ENCODE results near the gene ALDH3B1. TPM values are rescaled to one million over a fixed set of nuclear protein-coding genes. Genes with fewer than 3 reads are reported as not detected.

Gene ALDH3B1
- 18.2 and 25.0 TPM in 2 replicates for total RNA-seq

DNA sequence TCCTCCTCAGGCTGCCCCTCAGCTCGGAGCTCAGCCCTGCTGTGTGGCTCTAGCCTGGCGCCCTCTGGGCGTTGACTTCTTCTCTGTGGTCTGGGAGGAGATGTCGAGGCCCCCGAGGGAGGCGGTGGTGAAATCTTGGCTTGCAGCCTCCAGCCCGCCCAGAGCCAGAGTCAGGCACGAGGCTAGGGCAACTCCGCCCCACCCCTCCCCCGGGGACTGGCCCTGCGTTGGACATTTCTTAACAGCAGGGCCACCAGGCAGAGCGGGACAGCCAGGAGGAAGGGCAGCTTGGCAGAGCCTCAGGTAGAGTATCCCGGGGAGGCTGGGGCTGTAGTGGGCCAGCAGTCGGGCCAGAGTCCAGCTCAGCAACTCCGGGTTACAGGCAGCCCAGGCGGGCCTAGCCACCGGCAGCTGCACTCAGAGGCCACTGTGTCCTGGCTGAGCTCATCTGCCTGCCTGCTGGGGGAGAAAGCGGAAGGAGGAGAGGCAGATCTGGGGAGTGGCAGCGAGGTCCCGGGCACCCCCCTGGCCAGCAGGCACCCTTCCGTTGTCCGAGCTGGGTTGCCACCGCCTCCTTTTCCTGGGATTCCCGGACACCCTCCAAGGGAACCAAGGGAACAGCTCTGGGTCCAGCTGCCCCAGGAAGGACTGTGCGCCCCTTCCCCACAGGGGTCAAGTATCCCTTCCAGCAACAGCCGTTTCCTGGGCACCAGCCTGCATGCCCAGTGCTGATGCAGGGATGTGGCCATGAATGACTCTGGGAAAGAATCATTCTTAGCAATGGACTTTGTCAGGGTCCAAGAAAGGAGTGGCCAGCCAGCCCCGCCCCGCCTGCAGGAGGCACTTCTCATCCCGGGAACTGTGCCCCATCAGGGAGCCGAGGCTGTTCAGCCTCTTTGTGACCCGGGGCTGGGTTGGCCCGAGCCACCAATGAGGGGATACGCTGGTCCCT is at the start of gene ALDH3B1:
ALDH3B1 (plus strand) TSS at position 238 of the 952 bp plus-strand sequence. CDS start 4,971 bp downstream, outside the sequence.

DNA sequence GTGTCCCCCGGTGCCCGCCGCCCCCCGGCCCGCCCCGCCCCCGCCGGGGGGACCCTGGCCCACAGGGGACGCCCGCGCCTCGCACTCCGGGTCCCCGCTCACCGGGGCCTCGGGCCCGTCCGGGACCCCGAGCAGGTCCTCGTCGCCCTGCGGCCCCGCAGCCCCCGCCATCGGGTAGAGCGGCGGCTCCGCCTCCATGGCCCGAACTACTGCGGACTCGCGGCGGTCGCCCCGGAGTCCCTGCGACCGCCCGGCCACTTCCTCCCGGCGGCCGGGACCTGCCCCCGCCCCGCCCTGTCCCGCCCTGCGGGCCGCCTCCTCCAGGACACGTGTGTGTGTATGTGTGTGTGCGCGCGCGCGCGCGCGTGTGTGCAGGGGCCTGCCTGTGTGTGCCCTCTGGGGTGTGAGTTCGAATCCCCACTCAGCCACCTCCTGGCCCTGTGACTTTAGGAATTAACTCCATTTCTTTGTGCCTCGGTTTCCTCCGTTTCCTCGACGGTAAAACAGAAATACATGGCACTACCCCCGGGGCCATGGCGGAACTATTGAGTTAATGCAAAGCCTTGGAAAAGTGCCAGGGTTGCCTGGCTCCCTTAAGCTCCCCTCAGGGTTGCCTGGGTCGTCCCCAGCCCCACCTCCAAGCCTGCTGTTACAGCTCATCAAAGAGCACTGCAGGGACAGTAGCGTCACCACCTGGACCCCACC is 6.1 kb upstream of the ALDH3B1 start, which contains the start of gene UNC93B1:
UNC93B1 (minus strand) TSS at position 252 of the 705 bp plus-strand sequence; CDS start at position 198, 54 bp downstream.

DNA sequence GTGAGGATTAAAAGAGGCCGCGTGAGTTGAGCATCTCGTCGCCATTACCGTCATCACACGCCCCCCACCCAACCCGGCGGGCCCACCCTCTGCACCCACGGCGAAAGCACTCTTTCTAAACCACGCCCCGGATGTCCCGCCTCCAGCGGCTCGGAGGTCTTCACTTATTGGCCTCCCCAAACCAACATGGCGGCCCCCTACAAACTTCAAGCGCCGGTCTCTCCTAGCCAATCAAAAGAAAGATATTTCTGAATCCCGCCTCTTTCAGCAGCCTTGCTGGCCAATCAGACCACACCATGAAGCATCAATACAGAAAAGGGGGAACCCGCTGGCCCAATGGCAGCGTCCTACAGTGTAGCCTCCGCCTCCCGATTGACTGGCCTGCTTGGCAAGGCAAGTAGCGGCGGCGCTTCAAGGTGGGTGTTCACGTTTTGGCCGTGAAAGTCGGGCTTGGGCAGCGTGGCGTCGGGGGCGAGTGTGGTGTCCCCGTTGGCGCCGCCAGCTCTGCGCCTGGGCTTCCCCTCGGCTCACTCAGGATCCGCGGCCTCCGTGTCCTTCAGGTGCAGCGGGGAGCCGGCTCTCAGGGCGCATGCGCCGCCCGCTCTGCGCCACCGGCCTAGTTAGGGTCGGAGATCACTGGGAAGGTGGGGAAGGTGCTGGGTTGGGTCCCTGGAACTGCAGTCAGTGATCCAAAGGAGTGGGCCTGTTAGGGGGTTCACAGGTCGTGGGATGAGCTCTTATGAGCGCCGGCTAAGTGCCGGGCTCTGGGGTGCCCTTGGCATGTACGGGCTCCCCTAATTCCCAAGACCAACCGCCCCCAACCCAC is 20.4 kb downstream of the ALDH3B1 start, which contains the start of gene NDUFS8:
NDUFS8 (plus strand) TSS at position 364 of the 826 bp plus-strand sequence. CDS start 1,471 bp downstream, outside the sequence.

DNA sequence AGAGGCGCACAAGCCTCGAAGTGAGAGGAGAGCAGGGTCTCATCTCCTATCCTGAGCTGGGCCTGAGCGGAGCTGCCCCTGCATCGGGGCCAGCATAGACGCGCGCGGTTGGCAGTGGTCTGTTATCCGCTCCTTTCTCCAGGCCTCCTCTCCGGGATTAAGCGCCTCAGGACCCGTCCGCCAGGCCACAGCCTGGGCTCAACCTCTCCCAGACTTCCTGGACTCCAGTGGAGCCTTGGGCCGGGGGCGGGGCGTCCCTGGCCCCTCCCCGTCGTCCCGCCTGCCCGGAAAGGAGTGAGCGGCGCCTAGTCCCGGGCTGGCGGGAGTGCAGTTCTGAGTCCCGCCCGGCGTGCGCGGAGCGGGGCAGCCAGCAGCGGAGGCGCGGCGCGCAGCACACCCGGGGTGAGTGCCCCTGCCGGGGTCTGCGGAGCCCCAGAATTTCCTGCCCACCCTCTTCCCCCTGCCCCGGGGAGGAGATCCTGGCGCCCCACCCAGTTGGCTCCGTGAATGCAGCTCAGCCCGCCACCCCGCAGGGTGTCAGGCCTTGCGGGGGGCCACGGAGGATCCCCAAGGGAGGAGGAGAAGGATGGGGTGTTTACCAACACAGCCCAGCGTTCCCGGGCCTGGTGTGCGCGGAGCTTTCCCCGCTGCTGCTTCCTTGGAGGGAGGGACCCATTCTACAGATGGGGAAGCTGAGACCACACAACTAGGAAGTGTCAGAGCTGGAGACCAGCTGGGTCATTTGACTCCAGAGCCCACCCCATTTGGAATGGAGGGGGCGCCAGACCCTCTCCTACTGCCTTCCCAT is 28.8 kb downstream of the ALDH3B1 start, which contains the start of gene TCIRG1:
TCIRG1 (plus strand) TSS at position 308 of the 808 bp plus-strand sequence. CDS start 2,247 bp downstream, outside the sequence.

Other genes with a start within 250 kb of the ALDH3B1 start
- gene UNC93B1, start 6.2 kb upstream of the ALDH3B1 start, total RNA-seq = 26.9 and 31.6 TPM in 2 replicates
- 86.2 and 115 TPM in 2 replicates for gene NDUFS8, start 20.4 kb downstream of the ALDH3B1 start, total RNA-seq
- 44.5 and 45.6 TPM in 2 replicates for gene TCIRG1, start 28.7 kb downstream of the ALDH3B1 start, total RNA-seq
- gene CHKA, start 111.1 kb downstream of the ALDH3B1 start, total RNA-seq = 5.9 and 8.3 TPM in 2 replicates
- 16.3 and 22.2 TPM in 2 replicates for gene KMT5B, start 203.0 kb downstream of the ALDH3B1 start, total RNA-seq

All from cardiac ventricle fibroblast (primary cell).